GM18519 (cell line): Measurements from ENCODE around the gene PLEKHA5.
A peak's percentile ranks its signal among the peaks of the same experiment; 100 is the strongest.
"Not testable (repeated sequence)": the region's sequence is repeated elsewhere in the genome, so short reads cannot be mapped to it uniquely, and the experiment has no call there.

Source experiments
- ATAC-seq: cut with Tn5 transposase; IDR thresholded peaks from one replicate; pipeline ENCODE4 v1.9.1; 2021; ENCODE audit warnings: mild to moderate bottlenecking, moderate library complexity; ENCODE audit not compliant: unreplicated experiment, low FRiP score

PLEKHA5 gene, protein sequence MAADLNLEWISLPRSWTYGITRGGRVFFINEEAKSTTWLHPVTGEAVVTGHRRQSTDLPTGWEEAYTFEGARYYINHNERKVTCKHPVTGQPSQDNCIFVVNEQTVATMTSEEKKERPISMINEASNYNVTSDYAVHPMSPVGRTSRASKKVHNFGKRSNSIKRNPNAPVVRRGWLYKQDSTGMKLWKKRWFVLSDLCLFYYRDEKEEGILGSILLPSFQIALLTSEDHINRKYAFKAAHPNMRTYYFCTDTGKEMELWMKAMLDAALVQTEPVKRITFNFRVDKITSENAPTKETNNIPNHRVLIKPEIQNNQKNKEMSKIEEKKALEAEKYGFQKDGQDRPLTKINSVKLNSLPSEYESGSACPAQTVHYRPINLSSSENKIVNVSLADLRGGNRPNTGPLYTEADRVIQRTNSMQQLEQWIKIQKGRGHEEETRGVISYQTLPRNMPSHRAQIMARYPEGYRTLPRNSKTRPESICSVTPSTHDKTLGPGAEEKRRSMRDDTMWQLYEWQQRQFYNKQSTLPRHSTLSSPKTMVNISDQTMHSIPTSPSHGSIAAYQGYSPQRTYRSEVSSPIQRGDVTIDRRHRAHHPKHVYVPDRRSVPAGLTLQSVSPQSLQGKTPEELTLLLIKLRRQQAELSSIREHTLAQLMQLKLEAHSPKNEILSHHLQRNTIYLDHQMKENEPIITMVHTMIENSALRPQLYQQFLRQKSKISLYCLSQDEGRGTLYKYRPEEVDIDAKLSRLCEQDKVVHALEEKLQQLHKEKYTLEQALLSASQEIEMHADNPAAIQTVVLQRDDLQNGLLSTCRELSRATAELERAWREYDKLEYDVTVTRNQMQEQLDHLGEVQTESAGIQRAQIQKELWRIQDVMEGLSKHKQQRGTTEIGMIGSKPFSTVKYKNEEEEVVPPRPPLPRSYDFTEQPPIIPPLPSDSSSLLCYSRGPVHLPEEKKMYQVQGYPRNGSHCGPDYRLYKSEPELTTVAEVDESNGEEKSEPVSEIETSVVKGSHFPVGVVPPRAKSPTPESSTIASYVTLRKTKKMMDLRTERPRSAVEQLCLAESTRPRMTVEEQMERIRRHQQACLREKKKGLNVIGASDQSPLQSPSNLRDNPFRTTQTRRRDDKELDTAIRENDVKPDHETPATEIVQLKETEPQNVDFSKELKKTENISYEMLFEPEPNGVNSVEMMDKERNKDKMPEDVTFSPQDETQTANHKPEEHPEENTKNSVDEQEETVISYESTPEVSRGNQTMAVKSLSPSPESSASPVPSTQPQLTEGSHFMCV

DNA sequence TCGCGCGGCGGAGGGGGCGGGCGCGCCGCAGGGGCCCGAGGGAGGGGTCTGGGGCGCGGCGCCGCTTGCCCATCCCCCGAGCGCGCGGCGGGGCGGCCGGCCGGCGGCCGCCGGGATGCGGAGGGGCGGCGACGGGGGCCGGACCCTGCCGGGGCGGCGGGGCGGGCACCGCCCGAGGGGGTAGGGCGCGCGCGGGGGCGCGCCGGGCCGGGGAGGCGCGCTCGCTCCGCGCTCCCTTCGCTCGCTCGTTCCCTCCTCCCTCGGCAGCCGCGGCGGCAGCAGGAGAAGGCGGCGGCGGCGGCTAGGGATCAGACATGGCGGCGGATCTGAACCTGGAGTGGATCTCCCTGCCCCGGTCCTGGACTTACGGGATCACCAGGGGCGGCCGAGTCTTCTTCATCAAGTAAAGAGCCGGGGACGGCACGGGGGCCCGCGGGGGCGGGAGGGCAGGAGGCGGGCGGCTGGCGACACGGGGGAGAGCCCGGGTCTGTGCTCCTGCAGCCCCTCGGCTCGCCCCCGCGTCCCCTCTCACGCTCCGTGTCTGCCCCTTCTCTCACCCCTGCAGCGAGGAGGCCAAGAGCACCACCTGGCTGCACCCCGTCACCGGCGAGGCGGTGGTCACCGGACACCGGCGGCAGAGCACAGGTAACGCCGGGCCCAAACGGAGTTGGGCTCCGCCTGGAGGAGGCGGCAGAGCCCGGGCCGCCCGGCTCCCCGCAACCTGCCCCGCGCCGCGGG is at the start of gene PLEKHA5:
PLEKHA5 (plus strand) TSS at position 248 of the 738 bp plus-strand sequence; CDS start at position 315, 67 bp downstream.
- peak; percentile 42 for ATAC-seq

DNA sequence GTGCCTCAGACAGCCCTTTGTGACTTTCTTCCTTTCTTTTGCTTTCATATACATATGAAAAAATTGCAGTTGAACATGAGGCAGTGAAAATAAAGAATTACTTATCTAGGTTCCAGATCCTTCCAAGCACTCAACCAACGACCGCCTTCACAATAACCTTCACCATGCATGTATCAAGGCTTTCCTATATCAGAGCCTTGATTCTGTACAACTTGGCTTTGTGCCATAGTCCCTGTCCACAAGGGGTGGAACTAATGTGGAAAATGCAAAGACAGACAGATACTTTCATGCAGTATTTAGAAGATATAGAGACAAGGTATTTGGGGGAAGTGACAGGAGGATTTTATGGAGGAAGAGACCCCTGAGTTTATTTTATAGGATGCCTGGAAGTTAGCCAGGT is 48.6 kb upstream of the PLEKHA5 start:
- ATAC-seq = no peak

DNA sequence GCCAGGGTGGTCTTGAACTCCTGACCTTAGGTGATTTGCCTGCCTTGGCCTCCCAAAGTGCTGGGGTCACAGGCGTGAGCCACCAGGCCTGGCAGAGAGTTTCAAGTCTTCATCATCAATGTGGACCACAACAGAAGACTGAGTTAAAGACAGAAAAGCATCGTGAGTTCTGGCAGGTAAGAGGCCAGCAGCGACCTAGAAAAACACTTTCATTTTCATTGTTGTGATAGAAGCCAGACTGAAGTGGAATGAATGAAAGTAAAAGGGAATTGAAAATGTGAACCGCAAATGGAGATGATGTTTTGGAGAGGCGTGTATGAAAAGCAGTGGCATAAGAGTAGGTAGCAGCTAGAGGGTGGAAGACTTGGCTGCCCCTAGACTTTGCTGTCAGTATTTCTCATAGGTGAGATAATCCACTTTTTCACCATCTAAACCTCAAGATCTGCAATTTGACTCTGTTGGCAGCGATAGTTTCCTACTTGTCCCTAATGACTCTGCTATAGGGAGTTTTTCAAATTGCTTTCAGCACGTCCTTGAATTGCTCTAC is 47.1 kb upstream of the PLEKHA5 start:
- ATAC-seq = no peak

DNA sequence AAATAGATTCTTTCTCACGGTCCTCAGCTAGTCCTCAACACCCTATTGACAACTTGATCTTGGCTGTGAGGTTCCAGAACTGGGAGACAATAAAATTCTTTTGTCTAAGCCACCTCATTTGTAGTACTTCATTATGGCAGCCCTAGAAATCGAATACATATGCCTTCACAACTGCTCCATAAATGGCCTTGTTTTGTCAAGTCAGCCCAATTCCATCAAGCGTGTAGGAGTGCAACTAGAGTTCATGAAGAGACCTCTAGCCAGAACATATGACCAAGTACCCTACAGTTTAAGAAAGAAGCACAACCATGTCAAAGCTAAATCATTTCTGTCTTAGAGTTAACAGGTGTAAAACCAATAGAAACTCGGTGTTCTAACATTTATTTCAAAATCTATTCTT is 45.0 kb upstream of the PLEKHA5 start:
- ATAC-seq = no peak

DNA sequence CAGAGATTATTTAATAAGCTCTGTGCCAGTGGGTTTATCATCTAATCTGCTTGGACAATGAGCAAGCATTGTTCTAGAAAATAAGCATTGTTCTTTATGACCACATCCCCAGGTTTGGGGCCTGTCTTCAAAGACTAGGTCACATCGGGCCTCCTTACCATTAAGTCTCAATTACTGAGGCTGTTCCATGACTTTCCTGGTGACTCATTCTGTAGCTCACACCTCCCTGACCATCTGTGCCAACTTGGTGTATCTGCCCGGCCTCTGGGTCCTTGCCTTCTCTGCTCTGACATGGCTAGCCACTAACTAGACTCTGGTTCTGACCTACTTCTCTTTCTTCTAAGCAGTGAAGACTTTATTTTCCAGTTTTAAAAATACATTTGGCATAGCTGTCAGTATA is 44.4 kb upstream of the PLEKHA5 start:
- no peak for ATAC-seq

DNA sequence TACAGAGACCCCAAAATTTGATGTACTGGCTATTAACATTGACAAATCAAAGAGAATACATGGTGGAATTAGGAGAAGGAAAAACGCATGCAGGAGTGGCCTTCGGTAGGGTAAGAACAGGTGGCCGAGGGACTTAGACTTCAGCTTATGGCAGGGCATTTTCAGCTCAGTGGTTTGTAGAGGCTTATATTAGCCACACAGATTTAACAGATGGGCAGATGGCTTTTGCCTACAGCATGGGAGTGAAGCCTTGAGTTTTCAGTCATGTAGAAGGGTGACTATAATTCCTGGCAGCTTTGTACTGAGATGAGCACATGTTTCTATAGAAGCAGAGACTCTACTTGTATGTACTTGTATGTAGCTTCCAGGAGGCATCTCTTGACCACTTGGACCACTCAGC is 40.9 kb upstream of the PLEKHA5 start:
- ATAC-seq = no peak

DNA sequence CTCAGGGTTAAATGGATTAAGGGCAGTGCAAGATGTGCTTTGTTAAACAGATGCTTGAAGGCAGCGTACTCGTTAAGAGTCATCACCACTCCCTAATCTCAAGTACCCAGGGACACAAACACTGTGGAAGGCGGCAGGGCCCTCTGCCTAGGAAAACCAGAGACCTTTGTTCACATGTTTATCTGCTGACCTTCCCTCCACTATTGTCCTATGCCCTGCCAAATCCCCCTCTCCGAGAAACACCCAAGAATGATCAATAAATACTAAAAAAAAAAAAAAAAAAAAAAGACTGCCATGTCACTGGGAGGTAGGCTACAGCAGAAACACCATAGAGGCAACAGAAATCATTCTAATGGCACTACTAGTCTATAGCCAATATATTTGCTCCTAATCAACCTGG is 37.1 kb upstream of the PLEKHA5 start:
- ATAC-seq = not testable (repeated sequence)

DNA sequence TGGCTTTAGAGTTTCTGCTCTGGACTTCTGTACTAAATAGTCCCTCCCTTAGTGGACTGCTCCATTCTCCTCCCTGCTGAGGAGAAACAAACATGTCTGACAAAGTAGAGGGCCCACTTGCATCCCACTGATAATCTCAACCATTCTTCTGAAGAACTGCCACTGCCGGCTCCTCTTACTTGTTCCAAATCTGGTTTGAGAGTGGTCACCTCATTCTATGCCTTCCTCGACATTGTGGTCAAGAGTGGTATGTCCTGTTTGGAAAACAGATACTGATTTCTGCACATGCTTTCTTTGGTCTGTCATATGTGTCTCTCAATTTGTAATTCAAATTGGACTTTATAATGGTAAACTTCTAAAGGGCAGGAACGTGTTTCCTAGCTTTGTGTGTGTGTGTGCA is 36.3 kb upstream of the PLEKHA5 start:
- no peak for ATAC-seq

DNA sequence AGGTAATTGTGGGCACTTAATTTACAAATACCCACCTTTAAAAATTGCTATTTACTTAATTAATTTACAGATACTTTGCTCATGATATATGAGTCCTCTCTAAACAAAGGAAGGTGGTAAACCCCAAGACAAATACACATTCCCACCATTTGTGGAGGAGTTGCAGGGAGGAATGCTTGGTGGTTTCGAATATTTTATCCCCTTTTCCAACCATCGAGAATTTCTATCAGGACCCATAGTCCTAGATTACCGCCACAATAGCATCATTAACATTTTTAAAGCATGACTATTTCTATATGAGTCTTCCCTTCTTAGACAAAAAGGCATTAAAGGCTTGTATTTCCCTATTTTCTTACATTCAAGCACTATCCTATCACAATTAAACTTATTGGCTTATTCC is 34.2 kb upstream of the PLEKHA5 start:
- ATAC-seq = no peak

DNA sequence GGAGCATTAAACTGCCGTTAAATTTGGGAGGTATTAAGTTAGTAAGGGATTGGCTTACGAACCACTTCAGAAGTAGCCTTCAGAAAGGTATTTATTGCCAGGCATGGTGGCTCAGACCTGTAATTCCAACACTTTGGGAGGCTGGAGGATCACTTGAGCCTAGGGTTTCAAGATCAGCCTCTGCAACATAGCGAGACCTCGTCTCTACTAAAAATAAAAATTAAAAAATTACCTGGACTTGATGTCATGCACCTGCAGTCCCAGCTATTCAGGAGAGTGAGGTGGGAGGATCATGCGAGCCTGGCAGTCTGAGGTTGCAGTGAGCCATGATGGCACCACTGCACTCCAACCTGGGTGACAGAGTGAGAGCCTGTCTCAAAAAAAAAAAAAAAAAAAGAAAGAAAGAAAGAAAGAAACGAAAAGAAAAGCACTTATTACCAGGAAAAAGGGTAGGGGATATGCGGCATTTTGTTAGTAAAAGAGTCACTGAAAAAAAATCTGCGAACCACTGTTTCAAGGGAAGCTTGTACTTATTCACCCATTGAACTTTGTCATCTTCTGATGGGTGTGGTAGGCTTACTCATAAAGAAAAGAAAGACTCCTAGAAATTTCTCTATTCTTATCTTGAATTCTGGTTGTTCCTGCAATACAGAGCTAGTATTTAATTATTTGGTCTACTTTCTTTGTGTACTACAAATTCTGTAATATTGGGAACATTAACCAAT is 33.6 kb upstream of the PLEKHA5 start:
- ATAC-seq = no peak

DNA sequence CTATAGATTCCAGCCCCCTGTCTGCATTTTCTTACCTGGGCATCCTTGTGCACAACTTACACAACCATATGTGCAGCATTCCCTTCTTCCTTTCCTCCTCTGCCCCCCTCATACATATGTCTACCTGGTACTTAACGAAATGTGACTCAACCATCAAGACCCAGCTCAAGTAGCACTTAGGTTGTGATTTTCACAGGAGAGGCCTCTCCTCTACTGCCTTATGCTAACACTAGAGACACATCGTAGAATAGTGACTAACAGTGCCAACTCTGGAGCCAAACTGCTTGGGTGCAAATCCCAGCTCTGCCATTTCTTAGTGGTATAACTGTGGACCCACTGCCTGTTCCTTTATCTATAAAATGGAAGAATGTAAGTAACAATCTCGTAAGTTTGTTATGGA is 24.1 kb upstream of the PLEKHA5 start:
- ATAC-seq = no peak

DNA sequence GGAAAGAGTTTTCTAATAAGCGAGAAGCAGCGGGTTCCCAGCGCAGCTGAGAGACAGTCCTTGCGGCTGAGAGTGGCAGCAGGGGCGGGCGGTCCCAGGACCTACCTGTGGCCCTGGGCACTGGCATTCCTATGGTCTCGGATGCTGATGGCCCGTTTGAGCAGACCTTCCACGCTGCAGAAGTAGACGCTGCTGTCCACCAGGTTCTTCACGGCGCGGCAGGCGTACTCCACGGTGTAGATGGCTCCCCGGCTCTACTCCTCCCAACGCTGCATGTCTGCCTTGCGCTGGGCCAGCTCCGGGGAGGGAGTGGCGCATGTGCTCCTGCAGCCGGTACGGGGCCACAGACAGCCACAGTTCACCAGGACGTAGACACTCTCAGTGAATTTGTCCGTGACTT is 21.8 kb upstream of the PLEKHA5 start:
- ATAC-seq = no peak

DNA sequence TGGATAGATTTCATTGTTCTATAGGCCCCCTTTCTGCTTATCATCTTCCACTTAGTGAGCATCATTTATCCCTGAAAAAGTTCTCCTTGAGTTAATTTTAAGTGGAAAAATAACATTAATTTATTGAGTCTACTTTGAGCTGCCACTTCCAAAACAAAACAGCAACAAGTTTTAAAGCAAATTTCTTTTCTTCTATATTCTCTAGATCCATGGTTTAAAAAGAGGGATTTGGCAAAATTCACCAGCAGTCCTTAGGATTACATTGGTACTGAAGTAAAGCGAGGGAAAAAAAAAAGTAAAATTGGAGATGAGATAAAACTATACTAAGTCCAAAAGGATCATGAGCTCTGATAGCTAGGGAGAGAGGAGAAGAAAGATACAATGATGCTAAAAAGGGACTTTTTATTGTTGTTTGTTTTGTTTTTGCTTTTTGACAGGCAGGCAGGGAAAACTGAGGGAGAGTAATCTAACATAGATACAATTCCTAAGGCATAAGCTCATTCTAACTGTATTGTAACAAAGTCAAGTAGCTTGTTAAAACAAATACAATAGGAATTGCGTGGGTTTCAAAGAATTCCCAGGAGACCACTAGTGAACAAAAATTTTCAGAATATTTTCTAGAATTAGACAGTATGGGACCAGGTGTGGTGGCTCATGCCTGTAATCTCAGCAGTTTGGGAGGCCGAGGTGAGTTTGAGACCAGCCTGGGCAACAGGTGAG is 19.2 kb upstream of the PLEKHA5 start:
- ATAC-seq = no peak

DNA sequence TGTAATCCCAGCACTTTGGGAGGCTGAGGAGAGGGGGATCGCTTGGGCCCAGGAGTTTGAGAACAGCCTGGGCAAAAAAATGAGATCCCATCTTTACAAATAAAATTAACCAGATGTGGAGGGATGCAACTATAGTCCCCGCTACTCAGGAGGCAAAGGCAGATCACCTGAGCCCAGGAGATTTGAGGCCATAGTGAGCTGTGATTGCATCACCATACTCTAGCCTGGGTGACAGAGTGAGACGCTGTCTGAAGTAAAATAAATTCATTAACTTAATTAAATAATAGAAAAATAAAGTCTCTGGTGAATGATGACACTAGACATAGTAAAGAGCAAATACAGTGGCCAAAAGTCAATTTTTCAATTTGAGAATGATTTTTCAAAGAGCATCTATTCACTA is 16.1 kb upstream of the PLEKHA5 start:
- no peak for ATAC-seq

DNA sequence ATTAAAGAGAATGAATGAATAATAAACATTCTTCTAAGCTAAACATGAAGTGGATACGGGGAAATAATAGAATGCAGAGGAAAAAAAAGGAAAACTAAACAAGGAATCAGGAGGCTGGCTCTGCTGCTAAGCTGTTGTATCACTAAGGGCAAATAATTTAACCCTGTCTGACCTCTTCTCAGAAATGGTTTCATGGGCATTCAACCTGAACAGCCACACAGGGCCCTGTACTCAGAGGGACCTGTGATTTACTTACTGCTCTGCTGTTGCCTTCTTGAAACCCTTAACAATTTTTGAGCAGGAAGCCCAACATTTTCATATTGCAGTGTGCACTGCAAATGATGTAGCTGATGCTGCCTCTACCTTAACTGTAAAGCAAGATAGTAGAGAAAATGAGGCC is 14.2 kb upstream of the PLEKHA5 start:
- ATAC-seq = no peak

DNA sequence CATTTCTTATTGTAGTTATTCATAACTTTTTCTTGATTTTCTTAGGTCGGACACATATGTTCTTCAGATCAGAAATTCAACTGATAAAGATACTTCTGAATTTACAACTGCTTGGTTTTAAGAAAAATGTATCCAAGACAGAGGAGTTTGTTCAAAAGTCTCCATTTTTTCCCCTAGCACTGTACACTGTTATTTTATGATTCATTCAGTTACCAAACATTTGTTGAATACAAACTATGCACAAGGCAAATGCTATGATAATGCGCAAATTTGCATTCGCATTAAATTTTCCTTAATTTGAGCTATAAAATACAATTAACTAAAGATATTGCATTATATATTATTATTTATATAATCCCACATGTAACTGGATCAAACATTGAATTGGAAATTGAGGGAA is 10.1 kb upstream of the PLEKHA5 start:
- ATAC-seq = no peak

DNA sequence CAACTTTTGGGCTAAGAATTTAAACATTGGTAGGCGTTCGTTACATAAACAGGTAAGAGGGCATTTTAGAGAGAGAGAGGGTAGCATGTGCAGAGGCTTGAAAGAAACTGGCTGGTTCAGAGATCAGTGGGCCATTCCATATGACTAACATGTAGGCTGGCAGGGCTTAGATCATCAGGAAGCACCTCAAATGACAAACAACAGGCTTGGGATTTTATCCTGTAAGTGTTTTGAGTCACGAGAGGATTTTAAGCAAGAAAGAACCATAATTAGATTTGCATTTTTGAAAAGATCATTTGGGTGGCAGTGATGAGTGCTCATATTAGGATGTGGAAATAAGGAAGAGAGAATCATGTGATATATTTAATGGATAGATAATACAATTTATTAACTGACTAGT is 8.7 kb upstream of the PLEKHA5 start:
- no peak for ATAC-seq

DNA sequence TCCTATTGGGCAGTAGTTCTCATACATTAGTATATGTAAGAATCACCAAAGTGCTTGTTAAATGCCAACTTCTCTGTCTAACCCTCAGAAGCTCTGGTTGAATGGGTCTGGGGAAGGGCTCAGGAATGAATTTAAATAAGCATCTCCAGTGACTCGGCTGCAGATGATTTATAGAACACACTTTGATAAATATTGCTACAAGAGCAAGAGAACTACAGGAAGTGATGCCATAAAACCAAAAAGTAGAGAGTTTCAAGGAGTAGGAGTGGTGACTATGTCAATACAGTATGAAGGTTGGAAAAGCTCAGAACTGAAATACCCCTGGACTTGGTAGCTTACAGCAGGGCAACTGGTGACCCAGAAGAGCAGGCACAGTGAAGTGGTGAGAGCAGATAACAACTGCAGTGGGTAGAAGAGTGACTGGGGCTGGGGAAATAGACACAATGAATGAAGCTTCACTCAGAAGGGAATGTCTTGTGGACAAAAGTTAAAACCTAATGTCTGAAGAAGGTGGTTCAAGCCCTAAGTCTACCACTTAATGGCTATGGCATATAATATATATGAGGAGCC is 8.0 kb upstream of the PLEKHA5 start:
- ATAC-seq = no peak
